Panc1 (cell line): ENCODE data around the gene RHOH. TPM values are rescaled to one million over a fixed set of nuclear protein-coding genes. Genes with fewer than 3 reads are reported as not detected.

Experiments used
- ATAC-seq: fragments of 200-7000 bp; cut with Tn5 transposase; 2 replicates; pipeline ENCODE4 v1.9.1; 2020; ENCODE audit warnings: mild to moderate bottlenecking, moderate library complexity
- BruUV-seq: library from RNA; stranded (reverse); fragments of 400-500 nt; replicated peaks from 2 replicates; lab custom pipeline; 2021; lab: Mats Ljungman, UMichigan
- CTCF ChIA-PET: fragments of 300-600 bp; sonication (Branson Sonifier 250); formaldehyde crosslinking; loops from one replicate; lab custom pipeline; 2022; ENCODE audit warnings: antibody characterized with exemption; lab: Charles Lee
- POLR2A ChIA-PET: fragments of 300-600 bp; sonication (Branson Sonifier 250); formaldehyde crosslinking; loops from one replicate; lab custom pipeline; 2022; ENCODE audit warnings: antibody characterized with exemption; lab: Charles Lee
- DNase-seq: peaks from one replicate; pipeline ENCODE4 v3.0.0-alpha.2; 2010; ENCODE audit warnings: low read depth, low spot score
- H3K27ac ChIP-seq: 2 replicates; pipeline ENCODE4 v1.5.1; 2011; ENCODE audit warnings: mild to moderate bottlenecking, low read length, inconsistent platforms
- H3K27me3 ChIP-seq: fragments of 200-500 bp; sonication (Bioruptor generic); 2 replicates; pipeline ENCODE4 v1.6.0; 2014; ENCODE audit warnings: low read length, inconsistent platforms; ENCODE audit not compliant: control insufficient read depth, insufficient read depth
- H3K36me3 ChIP-seq: fragments of 200-500 bp; sonication (Bioruptor generic); 2 replicates; pipeline ENCODE4 v1.5.1; 2014; ENCODE audit warnings: inconsistent platforms, mild to moderate bottlenecking, low read length, moderate library complexity; ENCODE audit not compliant: control insufficient read depth, insufficient read depth
- H3K4me1 ChIP-seq: 2 replicates; pipeline ENCODE4 v1.5.1; 2011; ENCODE audit warnings: inconsistent platforms, mild to moderate bottlenecking, low read length, moderate library complexity; ENCODE audit not compliant: control insufficient read depth, insufficient read depth
- H3K4me3 ChIP-seq, 2 experiments: 2 replicates each; pipeline ENCODE4 v1.5.1; 2011 to 2012; ENCODE audit warnings: low read depth in 2 of 2, low read length in 2 of 2, mild to moderate bottlenecking in 2 of 2, inconsistent platforms in 1 of 2, moderate library complexity in 1 of 2
- H3K9me3 ChIP-seq: fragments of 200-500 bp; sonication (Bioruptor generic); 2 replicates; pipeline ENCODE4 v1.5.1; 2014; ENCODE audit warnings: low read depth, mild to moderate bottlenecking, inconsistent platforms, low read length, moderate library complexity; ENCODE audit not compliant: control insufficient read depth, insufficient read depth
- POLR2AphosphoS5 ChIP-seq: IDR thresholded peaks from 2 replicates; pipeline ENCODE4 v1.6.1; 2012; ENCODE audit warnings: mild to moderate bottlenecking, low read depth, low read length, moderate library complexity
- REST ChIP-seq, 2 experiments: IDR thresholded peaks; 2 replicates each; pipeline ENCODE4 v1.6.1; 2011 to 2012; ENCODE audit warnings: low read depth in 2 of 2, control low read depth in 1 of 2, low read length in 1 of 2, mild to moderate bottlenecking in 1 of 2, moderate library complexity in 1 of 2; ENCODE audit not compliant: insufficient read depth in 1 of 2
- SIN3A ChIP-seq: IDR thresholded peaks from 2 replicates; pipeline ENCODE4 v1.6.1; 2012; ENCODE audit warnings: low read depth, mild to moderate bottlenecking, low read length, moderate library complexity, borderline replicate concordance; ENCODE audit not compliant: insufficient read depth
- TCF7L2 ChIP-seq: IDR thresholded peaks from 2 replicates; pipeline ENCODE4 v1.6.1; 2011; ENCODE audit warnings: mild to moderate bottlenecking, low read depth, low read length, inconsistent platforms
- in situ Hi-C: cut with HindIII; loops from 2 replicates; pipeline ENCODE4 v1.10.0; 2016; ENCODE audit warnings: low sequenced_read_pairs, low pct_unique_long_range_greater_than_20kb
- intact Hi-C: fragments of 100-400 bp; cut with micrococcal nuclease; formaldehyde crosslinking; loops from one replicate; pipeline ENCODE4 v1.10.0; 2022; ENCODE audit not compliant: unreplicated experiment
- total RNA-seq: library from RNA; stranded (reverse); gene quantifications from one replicate; pipeline ENCODE4 v1.2.1, GENCODE V29; 2021; ENCODE audit not compliant: unreplicated experiment
- TF ChIP-seq, protein P1 (sequence below): fragments of 450-650 bp; IDR thresholded peaks from 2 replicates; pipeline ENCODE4 v1.5.1; 2017; ENCODE audit warnings: mild to moderate bottlenecking

Gene RHOH
- total RNA-seq, 1 experiment from 2014 or later: 1.2 TPM

GRCh38 chr4:40285692-40286091 is 88.9 kb downstream of the RHOH start:
- CTCF ChIA-PET: no interaction called here
- no peak for TF ChIP-seq POLR2AphosphoS5
- TF ChIP-seq SIN3A: no peak
- TF ChIP-seq, protein P1, sequence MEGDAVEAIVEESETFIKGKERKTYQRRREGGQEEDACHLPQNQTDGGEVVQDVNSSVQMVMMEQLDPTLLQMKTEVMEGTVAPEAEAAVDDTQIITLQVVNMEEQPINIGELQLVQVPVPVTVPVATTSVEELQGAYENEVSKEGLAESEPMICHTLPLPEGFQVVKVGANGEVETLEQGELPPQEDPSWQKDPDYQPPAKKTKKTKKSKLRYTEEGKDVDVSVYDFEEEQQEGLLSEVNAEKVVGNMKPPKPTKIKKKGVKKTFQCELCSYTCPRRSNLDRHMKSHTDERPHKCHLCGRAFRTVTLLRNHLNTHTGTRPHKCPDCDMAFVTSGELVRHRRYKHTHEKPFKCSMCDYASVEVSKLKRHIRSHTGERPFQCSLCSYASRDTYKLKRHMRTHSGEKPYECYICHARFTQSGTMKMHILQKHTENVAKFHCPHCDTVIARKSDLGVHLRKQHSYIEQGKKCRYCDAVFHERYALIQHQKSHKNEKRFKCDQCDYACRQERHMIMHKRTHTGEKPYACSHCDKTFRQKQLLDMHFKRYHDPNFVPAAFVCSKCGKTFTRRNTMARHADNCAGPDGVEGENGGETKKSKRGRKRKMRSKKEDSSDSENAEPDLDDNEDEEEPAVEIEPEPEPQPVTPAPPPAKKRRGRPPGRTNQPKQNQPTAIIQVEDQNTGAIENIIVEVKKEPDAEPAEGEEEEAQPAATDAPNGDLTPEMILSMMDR: no peak
- no peak for TF ChIP-seq TCF7L2
- TF ChIP-seq REST (IDR thresholded peaks at IDR 0.05; ENCODE audit: insufficient read depth in 1 of 2, low read depth in 2 of 2, low read length in 1 of 2): no peak
- in situ Hi-C loops: no loop called here
- H3K4me1 ChIP-seq: no peaks in the 10 kb centered on the region
- no peaks in the 10 kb centered on the region for H3K27me3 ChIP-seq
- H3K27ac ChIP-seq: peak overlapping the region; percentile 39; the same call in 1 of the 2 replicates
- ATAC-seq: no peak
- POLR2A ChIA-PET: interaction anchor here (0.6 kb wide), 1 partner anchor 19 kb away, joined by 11 read pairs; no protein-coding TSS in a partner anchor
- BruUV-seq: no TSS peak
- H3K36me3 ChIP-seq: no peaks in the 10 kb centered on the region
- intact Hi-C loops: no loop called here
- H3K9me3 ChIP-seq: no peaks in the 10 kb centered on the region
- DNase-seq: no peak
- no peak overlapping the region for H3K4me3 ChIP-seq

GRCh38 chr4:40288566-40288965 is 91.7 kb downstream of the RHOH start:
- no TSS peak for BruUV-seq
- Histone ChIP-seq H3K36me3 (no peaks in the 10 kb centered on the region), H3K4me1 (no peaks in the 10 kb centered on the region), H3K27ac (no peak overlapping the region), H3K9me3 (no peaks in the 10 kb centered on the region), H3K27me3 (no peaks in the 10 kb centered on the region), H3K4me3 (no peak overlapping the region)
- DNase-seq (no peak), ATAC-seq (no peak)
- in situ Hi-C loops: no loop called here
- intact Hi-C loops: no loop called here
- POLR2A ChIA-PET: no interaction called here
- TF ChIP-seq TCF7L2 (no peak), SIN3A (no peak), POLR2AphosphoS5 (no peak), REST (IDR thresholded peaks at IDR 0.05; ENCODE audit: insufficient read depth in 1 of 2, low read depth in 2 of 2, low read length in 1 of 2) (no peak)
- TF ChIP-seq, protein P1: no peak
- CTCF ChIA-PET: no interaction called here
